ENCODE data around the gene RPTOR. TPM values are rescaled to one million over a fixed set of nuclear protein-coding genes. Genes with fewer than 3 reads are reported as not detected.

RPTOR gene
- total and polyA plus RNA-seq, 2 donors = 8.1 to 10.3 TPM

DNA sequence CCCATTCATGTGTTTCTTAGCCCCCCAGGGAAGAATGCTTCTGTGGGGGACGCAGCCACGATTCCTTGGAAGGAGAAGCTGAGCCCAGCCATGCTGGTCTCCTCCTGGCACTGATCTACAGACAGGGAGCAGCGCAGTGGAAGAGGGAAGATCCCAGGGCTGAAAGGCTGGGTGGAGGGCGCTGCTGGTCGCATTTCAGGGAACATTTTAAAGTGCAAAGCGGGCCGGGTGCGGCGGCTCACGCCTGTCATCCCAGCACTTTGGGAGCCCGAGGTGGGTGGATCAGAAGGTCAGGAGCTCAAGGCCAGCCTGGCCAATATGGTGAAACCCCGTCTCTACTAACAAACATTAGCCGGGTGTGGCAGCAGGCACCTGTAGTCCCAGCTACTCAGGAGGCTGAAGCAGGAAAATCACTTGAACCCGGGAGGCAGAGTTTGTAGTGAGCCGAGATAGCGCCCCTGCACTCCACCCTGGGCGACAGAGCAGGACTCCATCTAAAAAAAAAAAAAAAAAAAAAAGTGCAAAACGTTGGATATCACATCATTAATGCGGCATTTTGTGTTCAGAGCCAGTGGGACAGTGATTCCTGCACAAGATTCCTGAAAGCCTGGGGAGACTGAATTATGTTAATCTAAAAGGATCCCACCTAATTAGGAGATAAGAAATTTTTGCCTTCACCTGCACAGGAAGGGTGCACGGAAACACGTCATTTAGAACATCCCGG, 446.4 kb downstream of the RPTOR start:
- H3K27me3 ChIP-seq (ENCODE audit: control insufficient read depth in 2 of 2, insufficient read depth in 1 of 2, low read length in 1 of 2) = peaks cover 2 to 61% of the 10 kb centered on the region in 2 donors
- no peak overlapping the region for H3K27ac ChIP-seq (ENCODE audit: low read depth in 1 of 2, low read length in 1 of 2)
- H3K4me1 ChIP-seq (ENCODE audit: control insufficient read depth in 2 of 2, insufficient read depth in 2 of 2, low read length in 2 of 2) = peaks cover 5 to 43% of the 10 kb centered on the region in 2 donors
- H3K36me3 ChIP-seq (ENCODE audit: control insufficient read depth in 2 of 2, insufficient read depth in 2 of 2, low read length in 1 of 2) = peaks cover 9 to 13% of the 10 kb centered on the region in 2 donors
- peak overlapping the region; percentile 51 to 96 for H3K4me3 ChIP-seq (ENCODE audit: low read length in 2 of 2)
- no peak for DNase-seq (ENCODE audit: low read depth in 6 of 9, low spot score in 9 of 9)
- peaks cover 0 to 5% of the 10 kb centered on the region in 2 donors for H3K9me3 ChIP-seq (ENCODE audit: control insufficient read depth in 2 of 2, insufficient read depth in 1 of 2, low read length in 1 of 2)
- WGBS = 58% methylated on average over 22 of the region's 22 CpGs

DNA sequence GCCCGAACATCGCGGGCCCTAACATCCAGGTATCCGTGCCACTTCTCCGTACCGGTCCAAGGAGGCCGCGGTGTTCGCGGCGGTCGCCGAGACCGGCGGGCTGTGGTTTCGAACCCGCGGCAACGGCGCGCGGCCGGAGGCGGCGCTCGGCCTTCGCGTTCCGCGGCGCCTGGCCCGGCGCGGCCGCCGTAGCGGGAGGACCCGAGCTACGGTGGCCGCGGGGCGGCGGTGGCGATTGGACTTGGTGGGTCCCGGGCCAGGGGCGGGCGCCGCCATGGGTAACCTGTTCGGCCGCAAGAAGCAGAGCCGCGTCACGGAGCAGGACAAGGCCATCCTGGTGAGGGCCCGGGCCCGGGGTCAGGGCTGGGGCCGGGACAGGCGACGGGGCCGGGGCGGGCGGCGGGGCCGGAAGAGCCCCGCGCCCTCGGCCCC, 447.0 kb downstream of the RPTOR start, which contains the start of gene CHMP6:
Gene CHMP6, plus strand, starts transcription at position 197 of the 432 bp plus-strand sequence. Its CDS starts 78 bp downstream, at position 275.
- peaks cover 5 to 43% of the 10 kb centered on the region in 2 donors for H3K4me1 ChIP-seq (ENCODE audit: control insufficient read depth in 2 of 2, insufficient read depth in 2 of 2, low read length in 2 of 2)
- H3K4me3 ChIP-seq (ENCODE audit: low read length in 2 of 2) = peak within 1 kb of the TSS; percentile 51 to 96
- peaks cover 2 to 61% of the 10 kb centered on the region in 2 donors for H3K27me3 ChIP-seq (ENCODE audit: control insufficient read depth in 2 of 2, insufficient read depth in 1 of 2, low read length in 1 of 2)
- peaks cover 15 to 19% of the 10 kb centered on the region in 2 donors for H3K36me3 ChIP-seq (ENCODE audit: control insufficient read depth in 2 of 2, insufficient read depth in 2 of 2, low read length in 1 of 2)
- peak in 7 of 9 donors; percentile 46 to 79 (median 50) for DNase-seq (ENCODE audit: low read depth in 6 of 9, low spot score in 9 of 9)
- H3K27ac ChIP-seq (ENCODE audit: low read depth in 1 of 2, low read length in 1 of 2) = peak within 1 kb of the TSS in 1 of 2 donors; percentile 25
- WGBS = under 1% methylated on average over 66 of the region's 66 CpGs
- H3K9me3 ChIP-seq (ENCODE audit: control insufficient read depth in 2 of 2, insufficient read depth in 1 of 2, low read length in 1 of 2) = peaks cover 0 to 5% of the 10 kb centered on the region in 2 donors

DNA sequence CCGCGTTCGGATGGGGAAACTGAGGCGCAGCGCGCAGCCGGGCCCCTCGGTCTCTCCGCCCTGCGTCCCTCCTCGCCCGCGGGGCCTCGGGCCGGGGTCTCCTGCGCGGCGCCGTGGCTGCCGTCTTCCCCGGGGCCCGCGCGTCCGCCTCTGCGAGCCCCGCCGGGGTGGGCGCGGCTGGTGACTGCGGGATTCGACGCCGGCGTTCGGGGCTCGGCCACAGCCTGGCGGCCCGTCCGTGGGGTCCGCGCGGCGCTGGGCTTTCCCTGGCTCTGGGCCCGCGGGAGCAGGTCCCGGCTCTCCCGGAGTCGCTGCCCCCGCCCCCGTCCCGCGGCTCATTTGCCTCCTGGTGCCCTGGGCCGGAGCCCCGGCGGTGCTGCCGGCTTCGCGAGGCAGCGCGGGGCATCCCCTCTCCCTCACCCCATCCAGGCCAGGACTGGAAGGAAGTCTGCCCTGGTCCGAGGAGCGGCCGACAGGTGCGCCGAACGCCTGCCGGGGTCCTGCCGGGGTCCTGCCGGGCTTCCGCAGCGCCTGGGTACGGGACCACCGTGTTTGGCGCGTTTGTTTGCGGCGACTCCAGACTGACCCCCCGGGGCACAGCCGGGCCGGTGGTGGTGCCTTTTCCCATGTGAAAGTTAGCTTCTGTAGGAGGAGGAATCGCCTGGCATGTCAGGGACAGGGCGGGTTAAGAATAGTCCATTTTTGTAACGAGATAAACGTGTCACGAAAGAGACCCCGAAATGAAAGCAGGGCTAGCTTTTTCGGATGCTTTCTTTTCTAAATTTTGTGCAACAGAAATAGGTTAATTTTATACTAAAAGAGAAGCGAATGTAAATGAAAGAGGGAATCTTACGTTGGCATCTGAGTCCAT, 447.7 kb downstream of the RPTOR start:
- no peaks in the 10 kb centered on the region for H3K9me3 ChIP-seq (ENCODE audit: control insufficient read depth in 2 of 2, insufficient read depth in 1 of 2, low read length in 1 of 2)
- peaks cover 2 to 55% of the 10 kb centered on the region in 2 donors for H3K27me3 ChIP-seq (ENCODE audit: control insufficient read depth in 2 of 2, insufficient read depth in 1 of 2, low read length in 1 of 2)
- WGBS = 6% methylated on average over 90 of the region's 90 CpGs
- H3K4me3 ChIP-seq (ENCODE audit: low read length in 2 of 2) = peak overlapping the region; percentile 51 to 96
- H3K36me3 ChIP-seq (ENCODE audit: control insufficient read depth in 2 of 2, insufficient read depth in 2 of 2, low read length in 1 of 2) = peaks cover 21 to 26% of the 10 kb centered on the region in 2 donors
- no peak for DNase-seq (ENCODE audit: low read depth in 6 of 9, low spot score in 9 of 9)
- H3K27ac ChIP-seq (ENCODE audit: low read depth in 1 of 2, low read length in 1 of 2) = no peak overlapping the region
- peaks cover 5 to 36% of the 10 kb centered on the region in 2 donors for H3K4me1 ChIP-seq (ENCODE audit: control insufficient read depth in 2 of 2, insufficient read depth in 2 of 2, low read length in 2 of 2)

DNA sequence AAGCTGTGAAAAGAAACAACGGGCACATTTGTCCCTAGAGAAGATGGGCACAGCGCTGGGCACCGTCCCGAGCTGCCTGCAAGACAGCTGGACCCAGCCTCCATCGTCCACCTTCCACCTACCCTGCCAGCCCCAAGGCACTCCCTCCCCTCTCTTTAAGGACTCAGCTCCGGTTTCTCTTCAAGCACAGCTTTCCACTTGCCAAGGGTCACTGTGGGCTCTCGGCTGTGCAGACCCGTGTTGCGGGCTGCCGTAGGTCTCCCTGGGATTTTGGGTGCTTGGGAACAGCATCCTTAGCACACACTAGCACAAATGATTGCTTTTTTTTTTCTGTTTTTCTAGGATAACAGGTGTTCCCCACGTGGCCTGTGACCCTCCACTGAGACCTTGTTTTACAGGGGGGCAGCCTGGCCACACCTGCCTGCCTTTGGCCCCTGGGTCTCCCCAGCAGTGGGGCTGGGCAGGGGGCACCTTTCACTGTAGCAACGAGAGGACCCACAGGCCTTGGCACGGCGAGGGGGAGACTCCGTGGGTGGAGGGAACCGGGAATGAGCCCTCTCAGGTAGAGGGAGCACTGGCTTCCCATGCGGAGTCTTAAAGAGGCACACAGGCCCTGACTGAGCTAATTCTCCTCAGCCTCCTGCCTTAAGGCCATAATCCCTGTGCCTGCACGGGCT, 448.4 kb downstream of the RPTOR start:
- WGBS = 93% methylated on average over 18 of the region's 18 CpGs
- no peak overlapping the region for H3K27ac ChIP-seq (ENCODE audit: low read depth in 1 of 2, low read length in 1 of 2)
- peak overlapping the region; percentile 51 to 96 for H3K4me3 ChIP-seq (ENCODE audit: low read length in 2 of 2)
- peaks cover 5 to 32% of the 10 kb centered on the region in 2 donors for H3K4me1 ChIP-seq (ENCODE audit: control insufficient read depth in 2 of 2, insufficient read depth in 2 of 2, low read length in 2 of 2)
- no peaks in the 10 kb centered on the region for H3K9me3 ChIP-seq (ENCODE audit: control insufficient read depth in 2 of 2, insufficient read depth in 1 of 2, low read length in 1 of 2)
- peaks cover 29 to 33% of the 10 kb centered on the region in 2 donors for H3K36me3 ChIP-seq (ENCODE audit: control insufficient read depth in 2 of 2, insufficient read depth in 2 of 2, low read length in 1 of 2)
- peaks cover 0 to 47% of the 10 kb centered on the region in 2 donors for H3K27me3 ChIP-seq (ENCODE audit: control insufficient read depth in 2 of 2, insufficient read depth in 1 of 2, low read length in 1 of 2)
- DNase-seq (ENCODE audit: low read depth in 6 of 9, low spot score in 9 of 9) = no peak

DNA sequence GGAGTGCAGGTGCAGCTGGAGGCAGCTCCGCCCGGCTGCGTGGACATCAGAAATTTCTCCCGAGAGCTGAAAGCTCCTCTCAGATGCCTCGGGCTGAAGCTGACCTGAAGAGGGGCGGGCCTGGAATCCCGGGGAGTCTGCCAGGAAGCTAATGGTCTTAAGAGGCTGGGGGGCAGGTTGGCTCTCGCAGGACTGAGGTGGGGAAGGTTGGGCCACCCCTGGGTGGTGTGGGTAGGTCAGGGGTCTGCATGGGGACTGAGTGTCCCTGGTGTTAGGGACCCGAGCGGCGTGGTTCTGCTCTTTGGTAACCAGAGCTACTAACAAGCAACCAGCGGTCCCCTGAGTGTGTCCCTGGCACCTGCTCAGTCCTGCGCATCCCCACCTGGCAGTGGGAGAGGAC, 450.5 kb downstream of the RPTOR start:
- Histone ChIP-seq H3K27ac (ENCODE audit: low read depth in 1 of 2, low read length in 1 of 2) (no peak overlapping the region), H3K27me3 (ENCODE audit: control insufficient read depth in 2 of 2, insufficient read depth in 1 of 2, low read length in 1 of 2) (peaks cover 0 to 30% of the 10 kb centered on the region in 2 donors), H3K4me1 (ENCODE audit: control insufficient read depth in 2 of 2, insufficient read depth in 2 of 2, low read length in 2 of 2) (peaks cover 5 to 22% of the 10 kb centered on the region in 2 donors), H3K36me3 (ENCODE audit: control insufficient read depth in 2 of 2, insufficient read depth in 2 of 2, low read length in 1 of 2) (peaks cover 47 to 54% of the 10 kb centered on the region in 2 donors), H3K9me3 (ENCODE audit: control insufficient read depth in 2 of 2, insufficient read depth in 1 of 2, low read length in 1 of 2) (no peaks in the 10 kb centered on the region), H3K4me3 (ENCODE audit: low read length in 2 of 2) (no peak overlapping the region)
- no peak for DNase-seq (ENCODE audit: low read depth in 6 of 9, low spot score in 9 of 9)
- 97% methylated on average over 13 of the region's 13 CpGs for WGBS

DNA sequence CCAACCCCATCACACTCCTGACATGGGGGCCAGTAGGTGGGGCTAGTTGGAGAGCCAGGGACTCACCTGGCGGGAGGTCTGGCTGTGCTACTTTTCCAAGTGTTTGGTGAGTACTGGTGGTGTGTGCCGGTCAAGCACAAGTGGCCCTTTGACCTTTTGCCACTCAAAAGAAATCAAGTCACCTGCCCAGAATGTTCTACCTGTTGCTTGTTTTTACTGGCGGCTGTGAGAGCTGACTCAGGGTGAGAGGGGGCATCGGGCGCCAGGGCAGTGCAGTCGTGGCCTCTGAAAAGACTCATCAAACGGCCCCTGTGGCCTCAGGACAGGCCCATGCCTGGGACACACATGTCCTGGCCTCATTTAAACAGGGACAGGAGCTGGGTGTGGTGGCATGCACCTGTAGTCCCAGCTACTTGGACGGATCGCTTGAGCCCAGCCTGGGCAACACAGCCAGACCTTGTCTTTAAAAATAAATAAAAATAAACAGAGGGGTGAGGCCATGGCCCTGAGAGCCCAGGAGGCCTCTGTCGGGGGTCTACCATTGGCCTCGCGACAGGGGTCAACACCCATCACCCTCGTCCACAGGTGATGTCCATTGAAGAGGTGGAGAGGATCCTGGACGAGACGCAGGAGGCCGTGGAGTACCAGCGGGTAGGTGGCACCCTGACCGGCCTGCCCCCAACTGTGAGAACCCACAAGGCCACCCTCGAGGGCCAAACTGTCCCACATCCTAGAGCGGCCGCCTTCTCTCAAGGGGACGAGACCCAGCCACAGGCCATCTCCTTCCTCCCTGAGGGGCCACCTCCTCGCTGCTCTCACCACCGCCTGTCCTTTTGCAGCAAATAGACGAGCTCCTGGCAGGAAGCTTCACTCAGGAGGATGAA, 452.0 kb downstream of the RPTOR start:
- WGBS = 98% methylated on average over 25 of the region's 25 CpGs
- Histone ChIP-seq H3K9me3 (ENCODE audit: control insufficient read depth in 2 of 2, insufficient read depth in 1 of 2, low read length in 1 of 2) (no peaks in the 10 kb centered on the region), H3K4me3 (ENCODE audit: low read length in 2 of 2) (no peak overlapping the region), H3K27ac (ENCODE audit: low read depth in 1 of 2, low read length in 1 of 2) (no peak overlapping the region), H3K36me3 (ENCODE audit: control insufficient read depth in 2 of 2, insufficient read depth in 2 of 2, low read length in 1 of 2) (peaks cover 47 to 61% of the 10 kb centered on the region in 2 donors), H3K27me3 (ENCODE audit: control insufficient read depth in 2 of 2, insufficient read depth in 1 of 2, low read length in 1 of 2) (peaks cover 0 to 23% of the 10 kb centered on the region in 2 donors), H3K4me1 (ENCODE audit: control insufficient read depth in 2 of 2, insufficient read depth in 2 of 2, low read length in 2 of 2) (peaks cover 5 to 13% of the 10 kb centered on the region in 2 donors)
- DNase-seq (ENCODE audit: low read depth in 6 of 9, low spot score in 9 of 9) = no peak

DNA sequence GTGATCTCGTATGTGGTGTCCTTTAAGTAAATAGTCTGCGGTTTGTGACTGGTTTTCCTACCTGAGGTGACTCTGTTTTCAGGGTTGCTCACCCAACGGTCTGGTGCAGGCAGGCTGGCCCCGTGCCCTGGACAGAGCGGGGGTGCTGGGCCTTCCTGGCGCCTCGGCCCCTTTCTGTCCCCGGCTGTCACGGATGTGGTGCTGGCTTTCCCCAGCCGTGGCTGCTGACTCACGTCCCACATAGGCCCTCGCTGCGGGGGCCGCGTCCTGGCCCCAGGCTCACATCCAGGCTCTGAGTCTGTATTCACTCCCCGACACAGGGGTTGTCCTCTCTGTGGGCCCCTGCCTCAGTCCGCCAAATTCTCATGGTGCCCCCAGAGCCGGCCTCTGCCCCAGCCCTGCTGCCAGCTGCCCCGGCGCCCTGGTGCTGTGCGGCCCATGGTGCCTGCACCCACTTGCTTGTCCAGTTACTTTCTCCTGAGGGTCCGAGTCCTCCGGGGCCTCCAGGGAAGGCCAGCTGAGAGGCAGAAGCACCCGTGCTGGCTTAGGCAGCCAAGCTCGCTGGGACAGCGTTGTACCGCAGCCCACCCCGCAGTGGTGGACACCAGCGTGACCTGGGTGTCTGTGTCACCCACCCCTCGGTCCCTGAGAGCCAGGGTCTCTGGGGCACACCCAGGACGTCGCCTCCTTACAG, 452.9 kb downstream of the RPTOR start:
- Histone ChIP-seq H3K9me3 (ENCODE audit: control insufficient read depth in 2 of 2, insufficient read depth in 1 of 2, low read length in 1 of 2) (no peaks in the 10 kb centered on the region), H3K27me3 (ENCODE audit: control insufficient read depth in 2 of 2, insufficient read depth in 1 of 2, low read length in 1 of 2) (peaks cover under 1 to 26% of the 10 kb centered on the region in 2 donors), H3K36me3 (ENCODE audit: control insufficient read depth in 2 of 2, insufficient read depth in 2 of 2, low read length in 1 of 2) (peaks cover 47 to 61% of the 10 kb centered on the region in 2 donors), H3K4me1 (ENCODE audit: control insufficient read depth in 2 of 2, insufficient read depth in 2 of 2, low read length in 2 of 2) (peaks cover 5 to 13% of the 10 kb centered on the region in 2 donors), H3K27ac (ENCODE audit: low read depth in 1 of 2, low read length in 1 of 2) (no peak overlapping the region), H3K4me3 (ENCODE audit: low read length in 2 of 2) (no peak overlapping the region)
- WGBS = 98% methylated on average over 32 of the region's 32 CpGs
- DNase-seq (ENCODE audit: low read depth in 6 of 9, low spot score in 9 of 9) = no peak

Measured in thymus (tissue), 11 donors.